Measurements from ENCODE around the gene SLC38A8.

SLC38A8 gene

GRCh38 chr16:84042879-84043485 lies 387 bp upstream of the SLC38A8 start:
- peak in 1 of 2 experiments; percentile 20 for DNase-seq (ENCODE audit: low read depth in 1 of 2, low spot score in 1 of 2)
- TF ChIP-seq JUND (IDR thresholded peaks at IDR 0.05; ENCODE audit: low read depth), result no peak
- in situ Hi-C loops (cut with HindIII; ENCODE audit: low pct_unique_long_range_greater_than_20kb, low sequenced_read_pairs), result no loop called here

- in situ Hi-C loops (cut with HindIII; ENCODE audit: low pct_unique_long_range_greater_than_20kb, low sequenced_read_pairs), result no loop called here
- no peak for TF ChIP-seq JUND (IDR thresholded peaks at IDR 0.05; ENCODE audit: low read depth)
- no peak for DNase-seq (ENCODE audit: low read depth in 1 of 2, low spot score in 1 of 2)
These were observed 714 bp downstream of the SLC38A8 start for GRCh38 chr16:84041881-84042280.

GRCh38 chr16:84040823-84041820 lies 1.5 kb downstream of the SLC38A8 start:
- TF ChIP-seq JUND (IDR thresholded peaks at IDR 0.05; ENCODE audit: low read depth), result no peak
- in situ Hi-C loops (cut with HindIII; ENCODE audit: low pct_unique_long_range_greater_than_20kb, low sequenced_read_pairs), result no loop called here

GRCh38 chr16:84040226-84040822 lies 2.3 kb downstream of the SLC38A8 start:
- no peak for DNase-seq (ENCODE audit: low read depth in 1 of 2, low spot score in 1 of 2)
- TF ChIP-seq JUND (IDR thresholded peaks at IDR 0.05; ENCODE audit: low read depth), result no peak
- in situ Hi-C loops (cut with HindIII; ENCODE audit: low pct_unique_long_range_greater_than_20kb, low sequenced_read_pairs), result no loop called here

More at GRCh38 chr16:84040823-84041820, 1.5 kb downstream of the SLC38A8 start:
- peak in 1 of 2 experiments; percentile 70 for DNase-seq (ENCODE audit: low read depth in 1 of 2, low spot score in 1 of 2)

- no peak for DNase-seq (ENCODE audit: low read depth in 1 of 2, low spot score in 1 of 2)
- in situ Hi-C loops (cut with HindIII; ENCODE audit: low pct_unique_long_range_greater_than_20kb, low sequenced_read_pairs), result no loop called here
- TF ChIP-seq JUND (IDR thresholded peaks at IDR 0.05; ENCODE audit: low read depth), result no peak
These were observed 2.9 kb downstream of the SLC38A8 start for GRCh38 chr16:84039696-84040095.

GRCh38 chr16:84038469-84038868 lies 4.1 kb downstream of the SLC38A8 start:
- TF ChIP-seq JUND (IDR thresholded peaks at IDR 0.05; ENCODE audit: low read depth), result no peak
- DNase-seq (ENCODE audit: low read depth in 1 of 2, low spot score in 1 of 2), result no peak
- in situ Hi-C loops (cut with HindIII; ENCODE audit: low pct_unique_long_range_greater_than_20kb, low sequenced_read_pairs), result no loop called here

GRCh38 chr16:84036982-84037425 lies 5.6 kb downstream of the SLC38A8 start:
- TF ChIP-seq JUND (IDR thresholded peaks at IDR 0.05; ENCODE audit: low read depth), result no peak
- no peak for DNase-seq (ENCODE audit: low read depth in 1 of 2, low spot score in 1 of 2)
- in situ Hi-C loops (cut with HindIII; ENCODE audit: low pct_unique_long_range_greater_than_20kb, low sequenced_read_pairs), result no loop called here

- in situ Hi-C loops (cut with HindIII; ENCODE audit: low pct_unique_long_range_greater_than_20kb, low sequenced_read_pairs), result no loop called here
- no peak for TF ChIP-seq JUND (IDR thresholded peaks at IDR 0.05; ENCODE audit: low read depth)
- DNase-seq (ENCODE audit: low read depth in 1 of 2, low spot score in 1 of 2), result no peak
These were observed 6.5 kb downstream of the SLC38A8 start for GRCh38 chr16:84036131-84036530.

- in situ Hi-C loops (cut with HindIII; ENCODE audit: low pct_unique_long_range_greater_than_20kb, low sequenced_read_pairs), result no loop called here
- TF ChIP-seq JUND (IDR thresholded peaks at IDR 0.05; ENCODE audit: low read depth), result no peak
- DNase-seq (ENCODE audit: low read depth in 1 of 2, low spot score in 1 of 2), result no peak
These were observed 8.1 kb downstream of the SLC38A8 start for GRCh38 chr16:84034516-84034915.

GRCh38 chr16:84033251-84034195 lies 9.1 kb downstream of the SLC38A8 start:
- DNase-seq (ENCODE audit: low read depth in 1 of 2, low spot score in 1 of 2), result no peak
- in situ Hi-C loops (cut with HindIII; ENCODE audit: low pct_unique_long_range_greater_than_20kb, low sequenced_read_pairs), result no loop called here
- no peak for TF ChIP-seq JUND (IDR thresholded peaks at IDR 0.05; ENCODE audit: low read depth)

GRCh38 chr16:84032458-84033178 lies 10.0 kb downstream of the SLC38A8 start:
- in situ Hi-C loops (cut with HindIII; ENCODE audit: low pct_unique_long_range_greater_than_20kb, low sequenced_read_pairs), result no loop called here
- TF ChIP-seq JUND (IDR thresholded peaks at IDR 0.05; ENCODE audit: low read depth), result no peak
- no peak for DNase-seq (ENCODE audit: low read depth in 1 of 2, low spot score in 1 of 2)
